Vagina (tissue), 2 donors: ENCODE measurements around the gene DYNC1I1. TPM values are rescaled to one million over a fixed set of nuclear protein-coding genes. Genes with fewer than 3 reads are reported as not detected.

Experiments used
- DNase-seq, 2 donors: peaks; one replicate each; pipeline ENCODE4 v3.0.0-alpha.2; 2017; ENCODE audit errors: extremely low spot score in 2 of 2
- H3K27ac ChIP-seq: fragments of 200-600 bp; sonication (generic); one replicate; pipeline ENCODE4 v1.5.1; 2019
- H3K27me3 ChIP-seq: fragments of 200-600 bp; sonication (generic); one replicate; pipeline ENCODE4 v1.5.1; 2019
- H3K36me3 ChIP-seq, 2 donors: fragments of 200-600 bp; sonication (generic); one replicate each; pipeline ENCODE4 v1.5.1; 2017 to 2019
- H3K4me1 ChIP-seq: fragments of 200-600 bp; sonication (generic); one replicate; pipeline ENCODE4 v1.5.1; 2019
- H3K4me3 ChIP-seq, 2 donors: fragments of 200-600 bp; sonication (generic); 1 replicate in 1 of 2; 2 replicates in 1 of 2; pipeline ENCODE4 v1.5.1; 2016 to 2019
- H3K9me3 ChIP-seq: fragments of 200-600 bp; sonication (generic); one replicate; pipeline ENCODE4 v1.5.1; 2019
- POLR2A ChIP-seq, 2 donors: fragments of 450-650 bp; IDR thresholded peaks; one replicate each; pipeline ENCODE4 v1.6.1; 2017; ENCODE audit warnings: antibody characterized with exemption in 2 of 2, mild to moderate bottlenecking in 2 of 2, moderate library complexity in 2 of 2
- POLR2AphosphoS5 ChIP-seq, 2 donors: sonication (generic); formaldehyde crosslinking; IDR thresholded peaks; one replicate each; pipeline ENCODE4 v1.9.0; 2017; ENCODE audit warnings: antibody characterized with exemption in 2 of 2, mild to moderate bottlenecking in 2 of 2, low read depth in 1 of 2; ENCODE audit not compliant: insufficient read depth in 1 of 2
- intact Hi-C: fragments of 100-400 bp; cut with DNase I; formaldehyde crosslinking; loops from one replicate; pipeline ENCODE4 v1.15.1; 2023
- total RNA-seq: library from RNA; depleted of rRNA; stranded (reverse); fragments of >200 nt; gene quantifications from one replicate; pipeline ENCODE4 v1.2.3, GENCODE V29; 2016
- TF ChIP-seq, protein P1 (sequence below), 3 experiments: fragments of 450-650 bp in 2 of 3; fragments of 200-600 bp in 1 of 3; sonication (generic) in 1 of 3; IDR thresholded peaks; one replicate each; pipeline ENCODE4 v1.5.1; 2017 to 2019; ENCODE audit warnings: antibody characterized with exemption in 3 of 3, mild to moderate bottlenecking in 2 of 3, moderate library complexity in 2 of 3

DYNC1I1 gene
- total RNA-seq, 1 donor from 2014 or later = 12.0 TPM

GRCh38 chr7:96045181-96045580, 272.8 kb downstream of the DYNC1I1 start:
- no peak for DNase-seq
- Histone ChIP-seq H3K27me3 (no peaks in the 10 kb centered on the region), H3K4me3 (no peak overlapping the region), H3K36me3 (no peaks in the 10 kb centered on the region), H3K9me3 (no peaks in the 10 kb centered on the region), H3K4me1 (no peaks in the 10 kb centered on the region), H3K27ac (no peak overlapping the region)
- TF ChIP-seq, protein P1, sequence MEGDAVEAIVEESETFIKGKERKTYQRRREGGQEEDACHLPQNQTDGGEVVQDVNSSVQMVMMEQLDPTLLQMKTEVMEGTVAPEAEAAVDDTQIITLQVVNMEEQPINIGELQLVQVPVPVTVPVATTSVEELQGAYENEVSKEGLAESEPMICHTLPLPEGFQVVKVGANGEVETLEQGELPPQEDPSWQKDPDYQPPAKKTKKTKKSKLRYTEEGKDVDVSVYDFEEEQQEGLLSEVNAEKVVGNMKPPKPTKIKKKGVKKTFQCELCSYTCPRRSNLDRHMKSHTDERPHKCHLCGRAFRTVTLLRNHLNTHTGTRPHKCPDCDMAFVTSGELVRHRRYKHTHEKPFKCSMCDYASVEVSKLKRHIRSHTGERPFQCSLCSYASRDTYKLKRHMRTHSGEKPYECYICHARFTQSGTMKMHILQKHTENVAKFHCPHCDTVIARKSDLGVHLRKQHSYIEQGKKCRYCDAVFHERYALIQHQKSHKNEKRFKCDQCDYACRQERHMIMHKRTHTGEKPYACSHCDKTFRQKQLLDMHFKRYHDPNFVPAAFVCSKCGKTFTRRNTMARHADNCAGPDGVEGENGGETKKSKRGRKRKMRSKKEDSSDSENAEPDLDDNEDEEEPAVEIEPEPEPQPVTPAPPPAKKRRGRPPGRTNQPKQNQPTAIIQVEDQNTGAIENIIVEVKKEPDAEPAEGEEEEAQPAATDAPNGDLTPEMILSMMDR (IDR thresholded peaks at IDR 0.05) = no peak
- no peak for TF ChIP-seq POLR2AphosphoS5 (IDR thresholded peaks at IDR 0.05; ENCODE audit: insufficient read depth in 1 of 2, low read depth in 1 of 2)
- TF ChIP-seq POLR2A (IDR thresholded peaks at IDR 0.05) = no peak
- intact Hi-C loops = no loop called here

- no peaks in the 10 kb centered on the region for H3K9me3 ChIP-seq
- H3K27me3 ChIP-seq = no peaks in the 10 kb centered on the region
- H3K36me3 ChIP-seq = no peaks in the 10 kb centered on the region
- H3K4me3 ChIP-seq = no peak overlapping the region
- no peak for DNase-seq
- no peak overlapping the region for H3K27ac ChIP-seq
- H3K4me1 ChIP-seq = no peaks in the 10 kb centered on the region
- intact Hi-C loops = no loop called here
- TF ChIP-seq POLR2AphosphoS5 (IDR thresholded peaks at IDR 0.05; ENCODE audit: insufficient read depth in 1 of 2, low read depth in 1 of 2) (no peak), POLR2A (IDR thresholded peaks at IDR 0.05) (no peak)
- TF ChIP-seq, protein P1 (IDR thresholded peaks at IDR 0.05) = no peak
Observed at GRCh38 chr7:96045919-96046318, 273.6 kb downstream of the DYNC1I1 start.

- TF ChIP-seq POLR2A (IDR thresholded peaks at IDR 0.05) = no peak
- TF ChIP-seq, protein P1 (IDR thresholded peaks at IDR 0.05) = no peak
- no peak for TF ChIP-seq POLR2AphosphoS5 (IDR thresholded peaks at IDR 0.05; ENCODE audit: insufficient read depth in 1 of 2, low read depth in 1 of 2)
- Histone ChIP-seq H3K36me3 (no peaks in the 10 kb centered on the region), H3K27ac (no peak overlapping the region), H3K27me3 (no peaks in the 10 kb centered on the region), H3K4me3 (no peak overlapping the region), H3K9me3 (no peaks in the 10 kb centered on the region), H3K4me1 (no peaks in the 10 kb centered on the region)
- no peak for DNase-seq
- intact Hi-C loops = no loop called here
Observed at GRCh38 chr7:96052289-96052688, 279.9 kb downstream of the DYNC1I1 start.

DNA sequence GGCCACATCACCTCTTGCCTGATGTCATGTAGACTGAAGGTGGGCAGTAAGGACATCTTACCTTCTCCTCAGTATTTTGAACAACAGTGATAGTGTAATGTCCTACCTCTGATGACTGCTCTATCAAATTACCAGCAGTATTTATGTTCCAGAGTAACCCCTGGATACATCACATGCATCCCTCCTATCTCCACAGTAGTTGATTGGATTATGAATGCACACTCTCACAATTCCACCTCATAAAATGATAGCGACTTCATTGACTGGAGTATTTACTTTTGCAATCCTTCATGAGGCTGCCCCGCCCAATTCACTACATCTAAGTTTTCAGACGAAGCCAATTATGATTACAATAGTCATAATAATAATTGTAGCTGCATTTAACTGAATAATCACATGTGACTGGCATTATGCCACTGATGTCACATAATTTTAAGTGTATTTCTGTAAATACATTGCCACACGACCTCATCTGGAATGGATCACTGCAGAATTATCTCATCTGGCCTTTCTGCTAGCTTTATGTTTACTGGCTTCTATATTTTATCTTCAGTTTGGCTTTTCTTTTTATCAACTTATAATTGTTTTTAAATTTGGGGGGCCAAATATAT, 280.6 kb downstream of the DYNC1I1 start:
- Histone ChIP-seq H3K4me1 (no peaks in the 10 kb centered on the region), H3K27ac (no peak overlapping the region), H3K4me3 (no peak overlapping the region), H3K36me3 (no peaks in the 10 kb centered on the region), H3K9me3 (no peaks in the 10 kb centered on the region), H3K27me3 (no peaks in the 10 kb centered on the region)
- TF ChIP-seq, protein P1 (IDR thresholded peaks at IDR 0.05) = no peak
- TF ChIP-seq POLR2AphosphoS5 (IDR thresholded peaks at IDR 0.05; ENCODE audit: insufficient read depth in 1 of 2, low read depth in 1 of 2) = no peak
- no peak for TF ChIP-seq POLR2A (IDR thresholded peaks at IDR 0.05)
- DNase-seq = no peak
- intact Hi-C loops = no loop called here

- intact Hi-C loops = no loop called here
- Histone ChIP-seq H3K36me3 (no peaks in the 10 kb centered on the region), H3K4me1 (no peaks in the 10 kb centered on the region), H3K27ac (no peak overlapping the region), H3K4me3 (no peak overlapping the region), H3K9me3 (no peaks in the 10 kb centered on the region), H3K27me3 (no peaks in the 10 kb centered on the region)
- TF ChIP-seq POLR2A (IDR thresholded peaks at IDR 0.05) (no peak), POLR2AphosphoS5 (IDR thresholded peaks at IDR 0.05; ENCODE audit: insufficient read depth in 1 of 2, low read depth in 1 of 2) (no peak)
- TF ChIP-seq, protein P1 (IDR thresholded peaks at IDR 0.05) = no peak
- DNase-seq = no peak
Observed at GRCh38 chr7:96055717-96056116, 283.4 kb downstream of the DYNC1I1 start.
